ENCODE data around the gene MUSK.
"Not testable (repeated sequence)": the region's sequence is repeated elsewhere in the genome, so short reads cannot be mapped to it uniquely, and the experiment has no call there.

MUSK gene

GRCh38 chr9:110764006-110764405 is 95.4 kb downstream of the MUSK start:
- no peak for DNase-seq

- no peak for DNase-seq
Observed at GRCh38 chr9:110765926-110766325, 97.3 kb downstream of the MUSK start.

DNA sequence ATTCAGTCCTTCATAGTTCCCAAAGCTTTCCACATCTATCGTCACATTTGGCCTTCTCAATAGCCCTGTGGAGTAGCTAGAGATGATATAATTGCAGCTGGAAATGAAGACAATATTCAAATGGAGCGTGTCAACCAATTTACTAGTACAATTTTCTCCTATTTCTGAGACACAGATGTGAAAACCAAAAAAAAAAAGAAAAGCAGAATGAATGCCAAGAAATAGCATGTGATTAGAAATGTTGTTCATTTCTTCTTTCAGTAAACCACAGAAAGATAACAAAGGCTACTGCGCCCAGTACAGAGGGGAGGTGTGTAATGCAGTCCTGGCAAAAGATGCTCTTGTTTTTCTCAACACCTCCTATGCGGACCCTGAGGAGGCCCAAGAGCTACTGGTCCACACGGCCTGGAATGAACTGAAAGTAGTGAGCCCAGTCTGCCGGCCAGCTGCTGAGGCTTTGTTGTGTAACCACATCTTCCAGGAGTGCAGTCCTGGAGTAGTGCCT is 99.0 kb downstream of the MUSK start:
- no peak for DNase-seq

DNA sequence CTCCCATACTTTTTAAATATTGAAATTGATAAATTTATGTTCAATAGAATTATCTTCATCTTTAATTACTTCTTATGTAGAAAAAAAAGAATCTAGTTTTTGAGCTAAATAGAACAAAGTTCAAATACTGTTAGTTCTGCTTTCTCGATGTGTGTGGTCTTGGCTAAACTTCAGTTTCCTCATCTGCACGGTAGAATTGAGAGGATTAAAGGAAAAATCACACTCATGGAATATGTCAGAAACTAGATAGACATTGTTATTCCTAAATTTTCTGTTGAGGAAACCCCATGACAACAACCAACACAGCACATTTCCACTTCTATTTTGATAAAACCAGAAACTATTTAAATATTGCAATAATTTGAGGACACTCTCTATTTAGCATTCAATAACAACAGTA is 100.3 kb downstream of the MUSK start:
- DNase-seq, result no peak

DNA sequence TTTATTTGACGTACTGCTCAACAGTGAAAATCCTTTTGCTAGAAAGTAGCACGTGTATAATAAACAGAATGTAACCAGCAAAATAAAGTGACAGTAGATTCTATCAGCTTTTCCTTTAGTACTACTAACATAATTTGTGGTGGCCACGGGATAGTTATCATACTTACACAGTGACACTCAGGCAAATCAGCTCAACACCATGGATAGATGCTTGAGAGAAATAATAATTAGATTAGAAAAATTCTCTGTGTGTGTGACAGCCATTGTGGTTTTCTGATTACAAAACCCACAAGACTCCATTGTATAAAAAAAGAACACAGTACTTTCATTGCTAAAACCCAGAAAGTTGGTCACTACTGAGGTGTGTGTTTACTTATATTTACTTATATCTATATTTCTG is 101.1 kb downstream of the MUSK start:
- DNase-seq, result no peak

GRCh38 chr9:110775724-110776123 is 107.1 kb downstream of the MUSK start:
- no peak for DNase-seq

DNA sequence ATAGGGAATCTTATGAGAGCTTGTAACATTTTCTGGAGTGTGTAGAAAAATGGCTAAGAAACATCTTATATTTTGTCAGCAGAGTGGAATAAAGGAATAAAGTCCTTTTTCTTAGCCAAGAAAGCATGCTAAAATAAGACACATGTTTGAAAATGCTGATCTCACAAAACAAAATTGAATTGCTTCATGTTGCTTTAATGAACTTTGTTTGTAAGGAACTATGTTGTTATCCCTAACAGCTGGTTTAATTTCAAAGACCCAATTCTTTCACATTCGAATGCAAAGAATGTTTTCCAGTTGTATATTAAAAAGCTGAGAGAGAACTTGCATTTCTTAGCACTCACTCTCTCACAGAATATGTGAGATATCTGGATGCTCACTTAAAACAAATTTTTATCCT is 107.6 kb downstream of the MUSK start:
- DNase-seq, result no peak

DNA sequence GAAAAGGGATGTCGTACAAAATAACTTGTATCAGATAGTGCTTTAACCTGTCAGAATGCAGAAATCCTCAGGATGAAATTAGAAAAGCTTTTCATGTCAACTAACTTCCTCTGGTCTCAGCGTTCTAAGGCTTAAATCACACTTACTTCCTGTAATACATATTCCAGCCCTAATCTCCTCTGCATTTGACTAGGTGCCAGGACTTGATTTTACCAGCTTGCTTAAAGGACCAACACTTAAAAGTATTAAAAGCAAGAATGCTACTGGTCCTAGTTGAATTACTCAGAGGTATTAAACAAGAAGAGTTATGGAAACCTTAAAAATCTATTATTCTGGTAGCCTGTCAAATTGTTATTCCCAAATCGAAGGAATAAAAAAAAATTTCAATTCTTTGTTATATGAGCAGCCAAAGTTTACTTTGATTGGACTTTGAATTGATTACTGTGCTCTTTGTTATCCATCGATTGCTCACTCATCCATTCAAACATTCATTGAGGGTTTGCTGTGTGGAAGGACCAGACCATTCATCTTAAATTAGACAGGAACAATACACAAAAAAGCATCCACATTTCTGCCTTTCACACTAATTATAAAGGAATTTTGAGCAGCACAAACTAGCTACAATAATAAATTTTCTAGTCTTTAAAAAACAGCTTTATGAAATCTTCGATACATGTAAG is 108.7 kb downstream of the MUSK start:
- DNase-seq, result no peak

GRCh38 chr9:110777876-110778215 is 109.3 kb downstream of the MUSK start:
- no peak for DNase-seq

- DNase-seq, result no peak
Observed at GRCh38 chr9:110782701-110783100, 114.1 kb downstream of the MUSK start.

DNA sequence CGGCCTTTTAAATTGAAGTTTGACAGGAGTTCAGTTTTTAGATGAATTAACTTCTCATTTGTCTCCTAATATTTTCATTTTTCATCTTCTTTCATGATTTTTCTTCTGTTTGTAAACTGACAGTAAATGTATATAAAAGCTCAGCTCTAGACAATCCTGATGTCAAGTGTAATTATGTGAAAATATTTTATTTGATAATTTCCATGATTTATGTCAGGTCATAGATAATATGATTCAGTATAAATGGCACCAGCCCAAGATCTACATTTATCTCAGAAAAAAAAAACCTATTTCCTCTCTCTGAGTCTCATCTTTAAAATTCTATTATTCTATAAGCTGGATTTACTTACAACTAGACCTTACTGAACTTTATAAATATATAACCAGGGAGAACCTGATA is 115.7 kb downstream of the MUSK start:
- no peak for DNase-seq

DNA sequence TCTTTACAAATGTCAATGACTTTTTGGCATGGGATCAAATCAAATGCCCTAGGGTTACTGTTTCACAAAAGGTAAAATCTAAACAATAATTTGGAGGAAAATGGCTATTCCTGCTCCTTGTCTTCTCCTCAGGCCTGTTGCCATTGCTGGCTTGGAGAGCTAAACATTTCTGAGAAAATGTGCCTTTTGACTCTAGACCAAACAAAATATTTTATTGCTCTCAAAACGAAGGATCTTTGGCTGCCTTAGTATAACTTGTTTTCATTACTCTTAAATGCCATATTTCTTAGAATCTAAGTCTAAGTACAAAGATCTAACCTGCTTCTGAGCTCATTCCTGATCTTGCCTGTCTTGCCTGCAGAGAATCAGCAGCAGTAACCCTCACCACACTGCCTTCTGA is 116.6 kb downstream of the MUSK start:
- no peak for DNase-seq

DNA sequence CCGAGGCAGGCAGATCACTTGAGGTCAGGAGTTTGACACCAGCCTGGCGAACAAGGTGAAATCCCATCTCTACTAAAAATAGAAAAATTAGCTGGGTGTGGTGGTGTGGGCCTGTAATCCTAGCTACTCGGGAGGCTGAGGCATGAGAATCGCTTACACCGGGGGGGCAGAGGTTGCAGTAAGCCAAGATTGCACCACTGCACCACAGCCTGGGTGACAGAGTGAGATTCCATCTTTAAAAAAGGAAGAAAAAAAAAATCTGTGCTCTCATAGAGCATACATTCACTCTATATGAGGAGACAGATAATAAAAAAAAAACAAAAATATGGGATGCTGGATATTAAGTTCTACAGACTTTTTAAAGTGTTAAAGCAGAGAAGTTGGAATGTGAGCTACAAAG is 119.8 kb downstream of the MUSK start:
- not testable (repeated sequence) for DNase-seq

GRCh38 chr9:110788871-110789270 is 120.3 kb downstream of the MUSK start:
- DNase-seq, result no peak

- no peak for DNase-seq
Observed at GRCh38 chr9:110797611-110798010, 129.0 kb downstream of the MUSK start.

DNA sequence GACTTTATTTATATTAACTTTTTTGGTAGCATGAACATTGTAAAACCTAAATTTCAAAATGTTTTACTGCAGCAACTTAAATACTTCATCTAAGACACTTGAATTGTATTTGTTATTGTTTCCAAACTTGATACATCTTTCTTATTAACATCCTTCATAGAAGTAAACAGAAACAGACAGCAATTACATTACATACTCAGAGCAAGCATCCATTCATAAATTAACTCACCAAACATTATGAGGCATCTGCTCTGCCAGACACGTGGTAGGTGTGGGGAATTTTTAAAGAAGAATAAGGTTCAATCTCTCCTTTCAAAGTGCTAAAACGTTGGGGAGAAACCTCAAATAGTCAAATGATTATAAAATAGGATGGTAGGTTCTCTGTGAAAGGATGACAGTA is 130.8 kb downstream of the MUSK start:
- DNase-seq, result no peak

DNA sequence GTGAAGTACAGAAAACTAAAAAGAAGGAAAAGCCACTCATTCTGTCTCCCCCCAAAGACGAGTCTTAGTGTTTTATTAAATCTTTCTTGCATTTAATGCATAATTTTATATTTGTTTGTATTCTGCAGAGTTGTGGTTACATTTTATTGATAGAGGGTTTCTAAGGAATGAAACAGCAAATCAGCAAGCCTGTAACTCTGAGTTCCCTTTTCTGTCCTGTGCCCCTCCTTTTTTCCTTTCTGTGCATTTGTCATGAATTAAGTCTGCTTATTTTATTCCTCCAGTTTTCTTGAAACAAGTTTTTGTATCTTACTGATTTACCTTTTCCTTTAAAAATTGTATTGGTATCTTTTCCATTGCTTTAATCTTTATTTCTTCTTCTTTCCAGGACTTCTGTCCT is 132.8 kb downstream of the MUSK start:
- DNase-seq, result no peak

DNA sequence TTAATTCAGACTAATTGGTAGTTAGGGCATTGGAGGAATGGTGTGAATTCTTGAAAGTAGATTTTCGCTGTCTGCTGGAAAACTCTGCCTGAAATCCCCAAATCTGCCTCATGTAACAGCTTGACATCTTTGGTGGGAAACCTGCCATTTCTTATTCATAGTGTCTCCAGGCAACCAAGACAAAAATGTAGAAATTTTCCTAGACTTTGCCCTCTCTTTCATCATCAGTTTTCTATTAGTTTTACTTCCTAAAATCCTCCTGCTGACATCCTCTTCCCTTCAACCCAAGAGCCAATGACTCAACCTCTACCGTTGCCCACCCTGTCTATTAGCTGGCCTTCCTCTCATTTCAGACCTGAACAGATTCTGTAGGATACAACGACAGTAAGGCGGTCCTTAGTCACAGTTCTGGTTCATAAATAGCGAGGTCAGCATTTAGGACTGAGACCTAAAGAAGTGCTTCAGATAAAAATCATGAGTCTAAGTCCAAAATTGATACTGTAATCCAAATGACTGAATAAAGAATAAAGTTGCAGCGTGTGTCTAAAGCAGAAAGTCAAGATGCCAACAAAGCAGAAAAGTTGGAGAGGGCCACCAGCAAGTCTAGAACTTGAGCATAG is 133.9 kb downstream of the MUSK start:
- no peak for DNase-seq

DNA sequence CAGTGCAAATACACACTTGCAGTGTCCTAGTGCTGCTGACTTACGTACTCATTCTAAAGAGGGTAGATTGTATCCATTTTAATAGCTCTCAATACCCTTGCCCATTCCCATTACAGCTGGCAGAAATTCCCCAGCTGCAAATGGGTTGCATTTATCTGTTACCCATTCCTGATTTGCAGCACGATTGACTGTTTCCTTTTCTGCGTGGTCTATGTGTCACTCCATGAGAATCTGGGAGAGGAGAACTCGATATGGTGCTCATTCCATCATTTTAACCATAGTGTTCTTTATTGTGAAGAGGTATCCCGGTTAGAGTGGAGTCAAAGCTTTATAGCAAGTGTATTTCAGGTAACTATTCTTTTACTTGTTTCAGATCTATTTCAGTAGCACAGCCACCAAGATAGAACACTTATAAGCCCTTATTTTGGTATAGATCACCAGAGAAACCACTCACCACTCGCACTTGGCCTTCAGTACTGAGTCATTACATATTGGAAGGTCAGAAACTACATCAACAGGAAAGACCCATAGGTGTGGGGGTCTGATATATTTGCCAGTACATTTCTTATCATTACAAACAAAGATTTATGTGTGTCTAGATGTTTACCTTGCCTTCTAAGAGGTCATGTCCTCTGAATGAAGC is 139.5 kb downstream of the MUSK start:
- DNase-seq, result no peak

DNA sequence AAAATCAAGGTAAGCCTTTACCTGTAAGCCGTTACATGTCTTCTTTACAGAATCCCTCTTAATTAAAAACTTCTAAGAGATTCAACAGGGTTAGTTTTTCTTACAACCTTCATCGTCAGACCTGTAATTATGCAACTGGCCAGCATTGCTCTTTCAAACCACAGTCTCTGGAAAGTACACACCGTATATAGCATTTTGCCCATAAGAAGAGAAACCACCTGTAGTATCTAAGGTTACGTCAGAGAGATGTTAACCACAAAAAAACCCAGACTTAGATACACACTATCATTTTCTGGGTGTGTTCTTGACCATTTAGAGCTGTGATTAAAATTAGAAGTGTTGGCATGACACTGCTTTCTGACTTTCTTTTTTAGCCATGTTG is 140.0 kb downstream of the MUSK start:
- DNase-seq, result no peak

DNA sequence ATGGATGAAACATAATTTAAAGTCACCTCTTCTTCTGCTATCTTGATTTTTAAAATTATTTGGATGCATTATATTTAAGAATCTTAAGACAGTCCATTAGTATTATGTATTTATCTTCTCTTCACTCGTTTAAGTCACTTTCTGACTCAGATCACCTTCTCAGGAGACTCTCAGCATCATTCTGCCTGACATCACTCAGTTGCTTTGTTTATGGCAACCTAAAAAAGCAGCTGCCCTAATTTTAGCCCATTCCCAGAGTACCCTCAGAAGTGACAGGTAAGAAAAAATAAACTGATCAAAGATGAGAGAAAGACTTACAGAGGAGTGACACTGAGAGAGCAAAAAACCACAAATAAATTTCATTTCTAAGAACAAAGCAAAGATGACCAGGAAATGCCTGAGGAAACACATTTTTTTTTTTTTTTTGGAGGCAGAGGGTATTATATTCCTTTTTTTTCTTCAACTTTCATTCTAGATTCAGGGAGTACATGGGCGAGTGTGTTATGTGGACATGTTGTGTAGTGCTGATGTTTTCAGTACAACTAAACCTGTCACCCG is 140.5 kb downstream of the MUSK start:
- no peak for DNase-seq

GRCh38 chr9:110810262-110810976 is 141.8 kb downstream of the MUSK start:
- no peak for DNase-seq

DNA sequence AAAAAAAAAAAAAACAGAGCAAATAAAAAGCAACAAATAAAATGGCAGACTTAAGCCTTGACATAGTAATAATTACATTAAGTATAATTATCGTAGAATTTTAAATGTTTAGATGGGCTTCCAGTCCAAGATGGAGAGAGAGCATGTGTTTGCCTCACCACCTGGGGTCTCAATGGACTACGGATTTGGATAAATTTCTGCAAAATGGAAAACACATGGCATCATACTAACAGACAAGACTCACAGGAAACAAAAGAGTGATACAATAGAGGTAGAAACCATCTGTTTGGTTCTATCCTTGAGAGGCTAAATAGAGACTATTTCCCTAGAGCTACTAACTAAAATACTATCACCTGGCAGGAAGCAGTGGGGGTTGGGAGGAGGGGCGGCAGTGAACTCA is 144.3 kb downstream of the MUSK start:
- no peak for DNase-seq

- DNase-seq, result no peak
Observed at GRCh38 chr9:110814159-110814558, 145.6 kb downstream of the MUSK start.

Measured in NCI-H2029 treated with DMSO at 0.1 percent for 48 hours (cell line).